Measurements from ENCODE around the gene LMOD1.

LMOD1 gene

DNA sequence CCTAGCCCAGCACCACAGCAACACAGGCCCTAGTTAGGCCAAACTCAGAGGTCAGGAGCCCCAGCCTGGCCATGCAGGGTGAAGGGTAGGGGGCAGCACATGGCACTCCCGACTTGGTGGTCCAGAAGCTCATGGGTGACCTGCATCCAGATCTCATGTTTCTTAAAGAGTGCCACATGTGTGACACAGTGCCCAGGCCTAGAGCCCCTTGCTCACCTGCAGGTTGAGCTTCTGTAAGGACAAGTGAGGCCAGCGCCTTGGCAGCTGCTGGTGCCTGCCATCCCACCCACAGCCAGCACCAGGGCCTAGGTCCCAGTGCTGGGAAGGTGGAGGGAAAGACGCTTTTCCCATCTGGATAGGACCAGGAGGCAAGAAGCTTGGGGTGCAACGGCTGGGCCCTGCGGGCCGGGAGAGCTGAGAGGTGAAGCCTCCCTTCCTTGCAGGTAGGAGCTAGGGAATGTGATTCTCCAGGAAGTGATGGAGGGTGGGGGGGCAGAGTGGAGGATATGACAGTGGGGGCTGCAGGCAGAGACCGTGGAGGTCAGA is 51.2 kb downstream of the LMOD1 start:
- in situ Hi-C loops (cut with MboI; ENCODE audit: low sequenced_read_pairs) = no loop called here

DNA sequence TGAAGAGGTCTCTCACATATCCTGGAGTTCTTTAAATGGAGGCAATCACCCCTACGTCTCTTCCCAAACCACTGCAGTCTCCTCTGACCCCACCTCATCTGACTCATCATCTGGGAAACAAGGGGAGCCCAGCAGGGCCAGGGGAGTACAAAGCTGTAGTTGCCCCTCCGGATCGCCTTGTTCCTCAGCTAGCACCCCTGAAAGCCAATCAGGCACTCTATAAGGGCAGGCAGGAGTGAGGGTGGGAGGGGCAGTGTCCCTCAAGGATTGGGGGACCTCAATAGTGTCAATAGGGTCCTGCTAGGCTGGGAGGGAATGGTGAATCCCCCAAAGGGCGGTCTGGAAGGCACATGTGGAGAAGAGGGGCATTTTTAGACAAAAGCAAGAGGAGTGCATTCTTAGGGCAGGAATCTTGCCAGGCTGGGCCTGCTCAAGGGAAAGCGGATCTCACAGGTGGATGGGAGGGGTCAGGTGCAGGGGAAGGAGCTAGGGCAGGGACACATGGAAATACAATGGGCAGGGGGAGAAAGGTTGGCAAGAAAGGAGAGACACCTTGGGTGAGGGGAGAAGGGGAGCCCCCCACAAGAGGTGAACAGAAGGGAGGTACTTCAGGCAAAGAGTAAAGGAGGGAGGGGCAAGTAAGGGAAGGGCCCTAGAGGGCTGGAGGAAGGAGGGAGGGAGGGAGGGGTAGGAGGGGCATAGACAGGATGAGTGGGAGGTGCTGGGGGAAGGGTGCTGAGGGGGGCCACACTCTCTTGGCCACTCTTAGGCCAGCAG is 51.8 kb downstream of the LMOD1 start:
- in situ Hi-C loops (cut with MboI; ENCODE audit: low sequenced_read_pairs) = no loop called here

DNA sequence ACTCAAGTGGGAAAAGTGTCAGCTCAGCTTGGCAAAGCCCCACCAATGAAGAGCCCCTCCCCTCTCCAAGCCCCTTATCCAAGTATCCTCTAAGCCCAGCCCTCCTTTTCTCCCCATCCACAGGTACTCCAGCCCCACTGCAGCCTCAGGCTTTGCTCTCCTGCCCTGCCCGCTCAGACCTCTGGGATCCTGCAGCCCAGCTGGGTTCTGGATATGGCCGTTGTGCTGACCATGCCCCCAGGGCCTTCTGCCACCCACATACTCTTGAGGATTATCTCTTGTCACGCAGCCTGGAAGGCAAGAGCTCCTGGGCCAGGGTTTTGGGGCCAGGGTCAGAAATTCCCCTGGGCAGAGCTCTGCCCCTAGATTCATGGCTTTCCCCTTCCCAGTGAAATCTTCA is 52.9 kb downstream of the LMOD1 start:
- in situ Hi-C loops (cut with MboI; ENCODE audit: low sequenced_read_pairs) = no loop called here

DNA sequence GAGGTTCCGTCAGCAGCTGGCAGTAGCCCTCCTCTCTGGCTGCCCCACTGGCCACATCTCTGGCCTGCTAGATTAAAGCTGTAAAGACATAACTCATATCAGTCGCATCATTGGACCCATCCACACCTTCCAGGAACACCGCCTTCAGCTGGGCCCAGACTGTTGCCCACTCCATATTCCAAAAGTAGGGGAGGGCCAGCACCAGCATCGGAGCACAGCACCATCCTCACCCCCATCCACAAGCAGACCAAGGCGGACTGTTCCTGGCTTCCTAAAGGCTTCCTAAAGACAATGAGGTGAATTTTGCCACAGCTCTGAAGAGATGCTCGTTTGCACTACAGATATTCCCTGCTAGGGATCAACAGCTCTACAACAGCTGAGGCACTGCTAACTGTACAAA is 54.1 kb downstream of the LMOD1 start:
- in situ Hi-C loops (cut with MboI; ENCODE audit: low sequenced_read_pairs) = no loop called here

DNA sequence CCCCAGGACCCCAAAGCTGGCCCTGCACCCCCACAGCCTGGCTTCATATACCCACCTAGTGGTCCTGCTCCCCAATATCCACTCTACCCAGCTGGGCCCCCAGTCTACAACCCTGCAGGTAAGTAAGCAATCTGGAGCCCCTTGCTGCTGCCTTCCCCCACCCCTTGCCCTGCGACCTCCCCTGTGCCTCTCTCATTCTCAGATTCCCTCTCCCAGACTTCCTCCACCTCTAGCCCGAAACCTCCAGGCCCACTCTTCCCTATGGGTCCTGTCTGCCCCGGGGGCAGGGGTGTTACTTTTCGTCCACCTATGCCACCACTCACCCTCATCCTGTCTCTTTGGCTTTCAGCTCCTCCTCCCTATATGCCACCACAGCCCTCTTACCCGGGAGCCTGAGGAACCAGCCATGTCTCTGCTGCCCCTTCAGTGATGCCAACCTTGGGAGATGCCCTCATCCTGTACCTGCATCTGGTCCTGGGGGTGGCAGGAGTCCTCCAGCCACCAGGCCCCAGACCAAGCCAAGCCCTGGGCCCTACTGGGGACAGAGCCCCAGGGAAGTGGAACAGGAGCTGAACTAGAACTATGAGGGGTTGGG is 54.8 kb downstream of the LMOD1 start:
- in situ Hi-C loops (cut with MboI; ENCODE audit: low sequenced_read_pairs) = no loop called here

DNA sequence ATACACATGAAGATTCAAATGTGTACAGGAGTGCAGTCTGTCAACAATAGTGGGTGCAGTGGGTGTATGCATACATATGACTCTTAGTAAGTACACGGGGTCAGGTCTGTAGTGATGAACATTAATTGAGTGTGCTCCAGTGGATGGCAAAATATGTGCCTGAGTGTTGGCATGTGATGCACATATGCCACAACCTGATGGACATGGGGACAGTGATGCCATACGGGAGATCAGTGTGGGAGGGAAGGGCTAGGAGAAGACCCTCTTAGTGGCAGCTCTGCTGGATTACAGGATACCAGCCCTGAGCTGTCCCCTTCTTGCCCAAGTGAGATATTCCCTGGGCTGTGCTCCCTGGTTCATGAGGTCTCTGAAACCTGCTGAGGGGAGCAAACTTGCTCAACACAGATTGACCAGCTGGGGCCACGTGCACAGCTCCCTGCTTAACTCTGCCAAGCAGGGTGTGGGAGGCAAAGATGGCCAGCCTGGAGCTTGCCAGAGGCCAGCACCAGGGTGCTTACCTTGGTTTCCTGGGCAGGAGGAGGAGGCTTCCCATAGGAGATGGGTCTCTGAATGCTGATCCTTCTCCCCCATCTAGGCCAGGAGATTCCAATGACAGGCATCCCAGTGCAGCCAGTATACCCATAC is 55.4 kb downstream of the LMOD1 start:
- in situ Hi-C loops (cut with MboI; ENCODE audit: low sequenced_read_pairs) = no loop called here

DNA sequence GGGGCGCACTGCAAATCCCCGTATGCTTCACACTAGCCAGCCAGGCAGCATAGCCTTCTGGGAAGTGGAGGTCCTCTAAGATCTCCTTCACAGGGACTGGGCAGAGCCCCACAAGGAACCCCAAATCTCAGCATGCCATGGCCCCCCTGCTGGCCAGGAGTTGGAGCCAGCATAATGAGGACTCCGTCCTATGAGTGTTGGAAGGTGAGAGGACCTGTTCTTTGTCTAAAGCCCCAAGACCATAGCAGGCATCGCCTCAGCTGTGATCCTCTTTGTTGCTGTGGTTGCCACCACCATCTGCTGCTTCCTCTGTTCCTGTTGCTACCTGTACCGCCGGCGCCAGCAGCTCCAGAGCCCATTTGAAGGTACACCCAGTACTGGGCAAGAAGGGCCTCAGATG is 56.1 kb downstream of the LMOD1 start:
- in situ Hi-C loops (cut with MboI; ENCODE audit: low sequenced_read_pairs) = no loop called here

DNA sequence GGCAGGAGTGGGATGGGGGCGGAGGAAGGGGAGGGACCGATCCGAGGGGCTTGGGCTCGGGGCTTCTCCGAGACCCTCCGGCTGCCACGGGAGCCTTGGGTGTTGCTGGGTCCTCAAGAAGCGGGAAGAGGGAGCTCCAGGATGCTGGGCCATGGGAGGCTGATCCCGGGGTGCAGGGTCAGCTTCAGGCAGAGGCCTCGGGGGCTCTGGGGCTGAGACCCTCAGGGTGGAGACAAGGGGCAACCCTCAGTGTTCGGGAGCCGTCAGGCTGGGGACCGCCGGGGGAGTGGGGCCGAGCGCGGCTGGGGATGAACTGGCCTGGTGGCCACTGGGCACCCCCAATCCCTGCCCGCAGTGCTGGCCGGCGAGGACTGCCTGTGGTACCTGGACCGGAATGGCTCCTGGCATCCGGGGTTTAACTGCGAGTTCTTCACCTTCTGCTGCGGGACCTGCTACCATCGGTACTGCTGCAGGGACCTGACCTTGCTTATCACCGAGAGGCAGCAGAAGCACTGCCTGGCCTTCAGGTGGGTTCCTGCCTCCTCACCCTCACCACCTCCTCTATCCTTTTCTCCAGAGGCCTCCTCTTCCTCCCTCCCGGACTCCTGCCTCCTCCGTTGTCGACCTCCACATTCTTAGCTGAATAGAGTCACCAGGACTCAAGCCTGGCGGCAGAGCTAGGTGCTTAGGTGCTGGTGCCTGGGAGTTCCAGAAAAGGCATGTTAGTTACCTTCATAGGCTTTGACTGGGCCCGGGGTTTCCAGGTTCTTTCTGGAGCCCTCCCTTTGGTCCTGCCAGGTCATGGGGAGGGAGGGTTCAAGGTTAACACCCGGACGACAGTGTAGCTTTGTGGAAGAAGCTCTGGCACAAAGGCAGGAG is 57.0 kb downstream of the LMOD1 start:
- in situ Hi-C loops (cut with MboI; ENCODE audit: low sequenced_read_pairs) = no loop called here

DNA sequence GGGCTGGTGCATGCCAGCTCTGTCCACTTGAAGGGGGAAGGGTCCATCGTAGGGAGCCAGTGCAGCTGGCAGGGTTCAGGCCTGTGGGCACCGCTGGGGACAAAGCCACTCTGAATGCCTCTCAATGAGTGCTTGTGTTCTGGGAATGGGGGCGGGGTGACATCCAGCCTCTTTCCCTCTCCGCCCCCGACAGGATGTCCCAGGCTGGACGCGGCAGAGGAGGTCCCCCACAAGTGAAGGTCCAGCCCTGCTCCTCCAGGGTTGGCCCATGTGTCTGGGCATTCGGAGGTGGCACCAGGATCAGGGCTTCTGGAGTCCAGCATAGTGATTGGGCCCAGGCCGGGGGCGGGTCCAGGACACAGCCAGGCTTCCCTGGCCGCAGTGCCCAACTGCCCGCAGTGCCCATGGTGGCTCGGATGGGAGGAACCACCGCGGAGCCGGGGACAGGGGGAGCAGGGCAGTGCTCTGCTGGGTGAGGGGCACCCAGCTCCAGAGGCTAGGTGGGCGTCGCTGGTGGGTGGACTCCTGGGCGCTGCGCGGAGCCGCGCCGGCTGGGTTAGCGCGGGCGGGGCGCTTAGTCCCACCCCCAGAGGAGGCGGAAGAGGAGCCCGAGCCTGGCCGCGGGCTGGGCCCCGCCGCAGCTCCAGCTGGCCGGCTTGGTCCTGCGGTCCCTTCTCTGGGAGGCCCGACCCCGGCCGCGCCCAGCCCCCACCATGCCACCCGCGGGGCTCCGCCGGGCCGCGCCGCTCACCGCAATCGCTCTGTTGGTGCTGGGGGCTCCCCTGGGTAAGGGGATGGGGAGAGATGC is 57.9 kb downstream of the LMOD1 start, which contains the start of gene SHISA4:
TSS of gene SHISA4 (plus strand) at position 617 of the 808 bp plus-strand sequence. CDS start at position 714, 97 bp downstream.
- in situ Hi-C loops (cut with MboI; ENCODE audit: low sequenced_read_pairs) = no loop called here

DNA sequence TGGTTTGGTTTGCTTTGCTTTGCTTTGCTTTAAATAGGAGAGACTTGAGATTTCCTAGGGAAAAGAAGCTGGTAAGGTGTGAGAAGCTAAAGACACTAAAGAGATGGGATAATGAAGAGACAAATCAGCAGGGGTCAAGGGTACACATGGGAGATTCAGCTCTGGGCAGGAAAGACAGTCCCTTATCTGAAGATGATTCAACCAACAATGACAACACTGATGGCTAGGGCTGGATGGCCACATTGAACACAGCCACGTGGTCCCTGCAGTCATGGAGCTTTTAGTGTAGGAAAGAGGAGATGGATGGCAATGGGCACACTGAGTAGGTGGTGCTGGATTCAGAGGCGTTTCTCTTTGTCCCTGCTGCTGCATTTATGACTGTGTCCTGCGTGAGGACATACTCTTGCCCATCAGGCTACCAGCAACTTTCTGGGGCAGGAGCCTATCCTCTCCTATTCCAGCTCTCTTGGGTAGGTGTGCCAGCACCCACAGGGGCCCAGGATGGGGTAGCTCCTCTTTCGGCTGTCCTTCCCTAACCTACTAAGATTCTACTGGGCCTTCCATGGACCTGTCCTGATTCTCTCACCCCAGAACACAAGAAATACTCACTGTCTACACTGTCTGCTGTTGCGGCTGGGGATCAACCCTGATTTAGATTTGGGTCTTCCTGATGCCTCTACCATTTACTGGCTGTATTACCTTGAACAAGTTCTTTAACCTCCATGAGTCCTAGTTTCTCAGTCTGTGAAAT is 59.1 kb downstream of the LMOD1 start:
- in situ Hi-C loops (cut with MboI; ENCODE audit: low sequenced_read_pairs) = no loop called here

DNA sequence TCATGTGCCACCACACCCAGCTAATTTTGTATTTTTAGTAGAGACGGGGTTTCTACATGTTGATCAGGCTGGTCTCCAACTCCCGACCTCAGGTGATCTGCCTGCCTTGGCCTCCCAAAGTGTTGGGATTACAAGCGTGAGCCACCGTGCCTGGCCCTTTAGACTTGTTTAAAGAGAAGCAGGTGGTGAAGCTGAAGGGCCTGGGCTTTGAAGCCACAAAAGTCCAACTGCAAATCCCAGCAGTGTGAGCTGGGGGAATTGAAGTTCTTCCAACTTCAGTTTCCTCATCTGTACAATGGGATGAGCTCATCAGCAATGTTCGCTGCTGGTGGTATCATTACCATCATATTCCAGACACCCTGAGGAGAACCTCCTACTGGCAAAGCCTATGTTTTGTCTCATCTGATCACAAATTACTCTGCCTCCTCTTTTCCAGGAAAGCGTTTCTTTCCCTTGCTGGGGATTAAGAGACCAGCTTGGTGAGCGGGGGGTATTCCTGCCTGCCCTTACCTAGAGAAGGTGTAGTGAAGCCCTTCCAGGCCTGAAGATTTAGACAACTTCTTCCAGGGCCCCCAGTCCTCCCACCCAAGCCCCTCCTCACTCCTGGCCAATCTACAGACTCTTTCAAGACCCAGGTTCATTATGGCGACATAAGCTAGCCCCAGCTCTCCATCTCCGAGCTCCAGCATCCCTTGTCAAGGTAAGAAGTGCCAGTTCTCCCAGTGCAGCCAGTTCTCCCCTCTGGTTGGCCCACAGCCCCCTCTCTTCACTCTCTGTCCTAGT is 60.1 kb downstream of the LMOD1 start:
- in situ Hi-C loops (cut with MboI; ENCODE audit: low sequenced_read_pairs) = no loop called here

DNA sequence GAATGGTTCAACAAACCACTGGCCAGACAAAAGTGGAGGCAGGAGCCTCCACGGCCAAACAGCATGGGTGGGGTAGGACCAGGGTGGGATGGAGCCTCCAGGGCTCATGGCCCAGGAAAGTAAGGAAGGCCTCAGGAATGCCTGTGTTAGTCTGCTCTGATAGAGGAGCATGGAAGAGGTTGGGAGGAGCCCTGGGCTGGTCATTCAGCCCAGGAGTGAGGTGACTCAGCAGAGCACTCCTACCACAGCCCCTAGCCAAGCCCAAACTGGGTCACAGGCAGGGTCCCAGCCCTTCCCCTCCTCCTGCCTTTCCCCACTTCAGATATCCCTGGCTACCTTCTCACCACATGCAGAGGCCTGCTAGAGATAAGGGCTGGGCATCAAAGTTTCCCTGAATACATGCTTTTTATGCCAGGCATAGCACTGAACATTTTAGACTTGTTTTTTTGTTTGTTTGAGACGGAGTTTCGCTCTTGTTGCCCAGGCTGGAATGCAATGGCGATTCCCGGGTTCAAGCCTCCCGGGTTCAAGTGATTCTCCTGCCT is 60.7 kb downstream of the LMOD1 start:
- in situ Hi-C loops (cut with MboI; ENCODE audit: low sequenced_read_pairs) = no loop called here

DNA sequence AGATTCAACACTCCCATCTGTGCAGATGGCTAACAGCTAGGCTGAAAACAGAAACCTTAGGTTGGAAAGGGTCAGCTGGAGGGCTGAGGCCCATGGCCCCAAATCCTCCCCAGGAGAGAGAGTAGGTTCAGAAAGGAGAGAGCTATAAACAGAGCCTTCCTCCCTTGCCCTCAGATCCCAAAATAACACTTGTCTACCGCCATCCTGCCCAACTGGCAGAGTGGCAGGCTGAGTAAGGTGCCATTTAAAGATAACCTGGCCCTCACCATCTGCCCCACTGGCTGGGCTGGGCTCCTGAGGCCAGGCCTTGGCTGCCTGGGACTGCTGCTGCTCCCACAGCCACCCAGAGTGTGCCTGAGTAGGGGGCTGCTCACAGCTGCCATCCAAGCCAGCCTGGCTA is 61.9 kb downstream of the LMOD1 start:
- in situ Hi-C loops (cut with MboI; ENCODE audit: low sequenced_read_pairs) = no loop called here

DNA sequence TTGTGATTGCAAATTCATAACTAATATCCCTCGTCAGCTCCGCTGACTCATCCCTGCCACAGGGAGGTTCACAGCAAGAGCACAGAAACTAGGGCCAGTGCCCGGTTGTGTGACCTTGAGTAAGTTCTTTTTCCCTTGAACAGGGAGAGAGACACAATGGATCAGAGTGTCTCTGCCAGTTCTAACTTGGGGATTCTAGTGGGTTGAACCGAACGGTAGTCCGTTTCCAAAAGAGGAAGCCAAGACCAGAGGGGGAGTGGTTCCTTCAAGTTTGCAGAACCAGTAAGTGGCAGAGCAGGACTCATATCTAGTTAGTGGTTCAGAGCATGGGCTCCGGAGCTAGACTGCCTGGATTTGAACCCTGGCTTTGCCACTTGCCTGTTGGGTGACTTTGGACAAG is 62.6 kb downstream of the LMOD1 start:
- in situ Hi-C loops (cut with MboI; ENCODE audit: low sequenced_read_pairs) = no loop called here

DNA sequence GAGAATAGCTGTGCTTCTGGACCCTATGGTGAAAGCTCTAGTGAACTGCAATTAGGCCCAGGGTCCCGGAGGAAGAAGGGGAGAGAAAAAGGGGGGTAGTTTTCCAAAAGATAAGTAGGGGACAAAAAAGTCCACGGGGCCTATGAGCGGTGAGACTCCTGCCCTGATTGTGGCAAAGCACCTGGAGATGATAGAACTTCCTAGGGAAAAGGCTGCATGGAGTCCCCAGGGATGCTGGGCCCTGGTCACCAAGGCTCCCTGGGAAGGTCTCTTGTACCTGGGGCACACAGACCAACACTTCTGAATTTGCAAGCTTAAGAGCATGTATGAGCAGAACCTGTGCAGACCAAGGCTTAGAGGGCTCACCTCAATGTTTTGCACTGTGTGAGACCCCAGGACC is 63.1 kb downstream of the LMOD1 start:
- in situ Hi-C loops (cut with MboI; ENCODE audit: low sequenced_read_pairs) = no loop called here

DNA sequence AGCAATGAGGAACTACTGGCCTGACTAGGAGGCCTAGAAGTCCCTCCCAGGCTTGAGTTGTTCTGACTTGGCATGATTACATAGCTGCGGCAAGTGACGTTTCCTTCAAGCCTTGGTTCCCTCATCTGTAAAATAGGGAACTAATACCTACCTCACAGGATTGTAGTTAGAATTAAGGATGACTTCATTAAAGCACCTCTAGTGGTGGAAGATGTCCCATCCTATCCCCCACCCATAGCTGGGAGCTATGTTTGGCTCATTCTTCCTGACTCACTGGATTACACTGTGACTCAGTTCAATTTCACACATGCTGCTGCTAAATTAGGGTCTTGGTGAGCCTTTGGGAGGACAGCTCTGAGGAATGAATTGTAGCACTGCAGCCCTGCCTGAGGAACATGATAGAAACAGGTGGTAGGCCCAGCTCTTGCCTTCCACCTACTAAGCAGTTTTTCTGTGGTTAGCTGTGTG is 63.6 kb downstream of the LMOD1 start:
- in situ Hi-C loops (cut with MboI; ENCODE audit: low sequenced_read_pairs) = no loop called here

DNA sequence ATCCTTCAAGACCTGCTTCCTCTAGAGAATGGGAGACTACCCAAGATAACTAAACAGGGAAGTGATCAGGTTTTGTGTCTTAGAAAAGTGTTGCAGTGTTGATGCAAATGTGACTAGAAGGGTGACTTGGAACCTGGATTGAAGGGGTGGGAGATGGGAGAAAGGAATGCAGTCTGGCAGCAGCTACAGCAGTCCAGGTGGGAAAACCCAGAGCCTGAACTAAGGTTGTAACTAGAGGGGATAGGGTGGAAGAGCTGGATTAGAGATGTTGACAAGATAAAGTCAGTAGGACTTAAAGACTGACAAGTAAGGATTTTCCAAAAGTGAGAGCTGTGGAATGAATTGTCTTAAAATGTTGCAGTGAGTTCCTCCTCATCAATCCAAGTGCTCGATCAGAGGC is 64.7 kb downstream of the LMOD1 start:
- in situ Hi-C loops (cut with MboI; ENCODE audit: low sequenced_read_pairs) = no loop called here

DNA sequence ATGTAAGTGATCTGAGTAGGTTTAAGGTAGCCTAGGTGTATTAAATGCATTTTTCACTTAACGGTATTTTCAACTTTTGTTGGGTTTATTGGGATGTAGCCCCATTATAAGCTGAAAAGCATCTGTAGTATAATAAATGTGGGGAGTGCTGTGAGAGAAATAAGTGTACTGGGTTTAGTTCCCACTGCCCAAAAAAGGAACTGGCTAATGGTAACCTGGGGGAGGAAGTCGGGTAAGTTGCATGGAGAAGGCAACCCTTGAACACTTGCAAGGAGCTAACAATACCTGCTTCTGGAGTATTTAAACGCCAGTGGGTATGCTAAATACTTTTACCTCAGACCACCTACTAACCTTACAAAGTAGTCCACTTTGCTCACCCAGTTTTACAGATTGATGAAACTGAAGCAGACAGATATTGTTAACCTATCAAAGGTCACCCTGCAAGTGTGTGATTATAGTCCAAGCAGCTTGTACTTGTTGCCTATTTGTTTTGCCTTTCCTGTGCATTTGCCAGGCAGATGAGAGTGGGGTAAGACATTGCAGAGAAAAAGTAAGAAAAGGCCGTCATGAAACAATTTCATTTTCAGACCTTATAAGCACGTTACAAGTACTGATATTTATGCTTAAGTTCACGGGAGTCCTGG is 65.3 kb downstream of the LMOD1 start:
- in situ Hi-C loops (cut with MboI; ENCODE audit: low sequenced_read_pairs) = no loop called here
